ENCODE measurements around the gene G6PC1.
"Not testable (repeated sequence)": the region's sequence is repeated elsewhere in the genome, so short reads cannot be mapped to it uniquely, and the experiment has no call there.

- not testable (repeated sequence) for TF ChIP-seq CTCF (conservative IDR thresholded peaks at IDR 0.05); EZH2 (IDR thresholded peaks at IDR 0.05; ENCODE audit: low read depth)
Measured at GRCh38 chr17:42923472-42923871, 22.9 kb downstream of the G6PC1 start.

Measured in PC-9 (cell line).